Common myeloid progenitor, CD34-positive (primary cell): ENCODE results near the gene PAXX.

Experiments
- CTCF ChIA-PET: fragments of 350-600 bp; sonication (Branson Sonifier 250); formaldehyde crosslinking; loops from one replicate; lab custom pipeline; 2021; ENCODE audit warnings: antibody characterized with exemption; lab: Charles Lee
- POLR2A ChIA-PET: fragments of 350-600 bp; sonication (Branson Sonifier 250); formaldehyde crosslinking; loops from one replicate; lab custom pipeline; 2021; ENCODE audit warnings: antibody characterized with exemption; lab: Charles Lee
- DNase-seq, 3 donors: peaks; one replicate each; pipeline versions ENCODE4 v3.0.0 to v3.0.0-alpha.2; 2013
- H3K27ac ChIP-seq, 2 experiments: 1 replicate in 1 of 2; 2 replicates in 1 of 2; pipeline ENCODE4 v1.7.0; 2013; ENCODE audit warnings: inconsistent platforms in 2 of 2, low read length in 2 of 2, mild to moderate bottlenecking in 2 of 2, low read depth in 1 of 2, moderate library complexity in 1 of 2; ENCODE audit not compliant: severe bottlenecking in 2 of 2, insufficient read depth in 1 of 2, poor library complexity in 1 of 2
- H3K27me3 ChIP-seq, 5 experiments: replicated peaks in 2 of 5; 1 replicate in 3 of 5; 2 replicates in 2 of 5; pipeline versions ENCODE4 v1.6.1 to v1.7.0; 2013; ENCODE audit warnings: low read length in 4 of 5, mild to moderate bottlenecking in 2 of 5, moderate library complexity in 2 of 5, inconsistent platforms in 1 of 5; ENCODE audit not compliant: insufficient read depth in 5 of 5, control insufficient read depth in 4 of 5
- H3K36me3 ChIP-seq, 4 experiments: 1 replicate in 2 of 4; 2 replicates in 2 of 4; pipeline versions ENCODE4 v1.6.1 to v1.7.0; 2013; ENCODE audit warnings: low read length in 3 of 4, control low read depth in 1 of 4, mild to moderate bottlenecking in 1 of 4; ENCODE audit not compliant: control insufficient read depth in 4 of 4, insufficient read depth in 4 of 4
- H3K4me1 ChIP-seq, 4 experiments: 1 replicate in 3 of 4; 2 replicates in 1 of 4; pipeline versions ENCODE4 v1.6.1 to v1.7.1; 2013; ENCODE audit warnings: low read length in 3 of 4, mild to moderate bottlenecking in 3 of 4, control low read depth in 1 of 4, inconsistent platforms in 1 of 4, moderate library complexity in 1 of 4; ENCODE audit not compliant: control insufficient read depth in 4 of 4, insufficient read depth in 4 of 4; ENCODE audit errors: control extremely low read depth in 1 of 4
- H3K4me3 ChIP-seq, 7 experiments: 1 replicate in 4 of 7; 2 replicates in 3 of 7; pipeline versions ENCODE4 v1.5.1 to v1.7.0; 2013; ENCODE audit warnings: mild to moderate bottlenecking in 7 of 7, low read length in 6 of 7, moderate library complexity in 6 of 7, inconsistent platforms in 2 of 7, low read depth in 2 of 7, control low read depth in 1 of 7; ENCODE audit not compliant: insufficient read depth in 4 of 7, control insufficient read depth in 1 of 7; ENCODE audit errors: extremely low read depth in 1 of 7
- H3K9me3 ChIP-seq, 5 experiments: 1 replicate in 4 of 5; 2 replicates in 1 of 5; pipeline versions ENCODE4 v1.6.1 to v1.7.1; 2013; ENCODE audit warnings: low read length in 4 of 5, mild to moderate bottlenecking in 2 of 5, inconsistent platforms in 1 of 5, low read depth in 1 of 5, moderate library complexity in 1 of 5; ENCODE audit not compliant: control insufficient read depth in 4 of 5, insufficient read depth in 2 of 5; ENCODE audit errors: control extremely low read depth in 1 of 5
- WGBS: methylation state at CpG from one replicate; pipeline ENCODE4 v1.1.5; 2013; ENCODE audit not compliant: insufficient coverage; 5-methylcytosine and 5-hydroxymethylcytosine counted together

Gene PAXX

DNA sequence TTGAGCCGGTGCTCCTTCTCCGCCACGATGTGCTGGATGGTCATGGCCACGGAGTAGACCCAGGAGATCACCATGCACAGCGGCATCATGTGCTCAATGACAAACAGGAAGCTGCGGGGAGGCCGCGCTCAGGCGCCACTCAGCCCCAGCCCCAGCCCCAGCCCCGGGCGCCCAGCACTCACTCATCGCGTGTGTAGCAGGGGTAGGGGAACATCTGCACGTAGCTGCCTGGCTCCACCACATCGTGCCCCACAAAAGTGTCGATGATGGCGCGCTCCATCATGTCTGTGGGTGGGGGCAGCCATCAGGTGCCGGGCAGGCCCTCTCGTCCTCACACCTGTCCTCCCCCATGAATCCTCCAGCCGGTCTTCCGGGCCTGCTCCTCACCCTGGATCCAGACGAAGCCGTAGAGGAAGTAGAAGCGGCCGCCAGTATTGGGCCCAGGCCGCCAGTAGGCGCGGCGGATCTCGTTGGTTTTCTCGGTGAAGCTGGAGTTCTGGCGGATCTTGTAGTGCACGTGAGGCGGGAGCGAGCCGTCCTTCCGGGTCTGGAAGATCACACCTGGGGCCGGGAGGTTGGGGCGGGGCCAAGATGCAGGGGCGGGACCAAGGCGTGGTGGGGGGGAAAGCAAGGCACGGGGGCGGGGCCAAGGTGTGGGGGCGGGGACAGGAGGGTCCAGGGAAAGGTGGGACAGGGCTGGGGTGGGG is 25.7 kb downstream of the PAXX start:
- Histone ChIP-seq H3K27ac (no peak overlapping the region), H3K4me3 (no peak overlapping the region), H3K27me3 (no peaks in the 10 kb centered on the region), H3K9me3 (no peaks in the 10 kb centered on the region), H3K36me3 (peaks cover 2 to 85% (median 50%) of the 10 kb centered on the region in 4 experiments), H3K4me1 (peaks cover 0 to 3% (median 0%) of the 10 kb centered on the region in 4 experiments)
- ChIA-PET POLR2A (no interaction called here), CTCF (interaction anchor here (1.1 to 1.3 kb wide), 2 partner anchors 12 to 17 kb away, joined by 3 to 6 read pairs; no protein-coding TSS in a partner anchor)
- no peak for DNase-seq
- WGBS: 95% methylated on average over 31 of the region's 45 CpGs

- Histone ChIP-seq H3K9me3 (no peaks in the 10 kb centered on the region), H3K27me3 (no peaks in the 10 kb centered on the region), H3K4me1 (peaks cover 0 to 3% (median 0%) of the 10 kb centered on the region in 4 experiments), H3K4me3 (no peak overlapping the region), H3K27ac (no peak overlapping the region), H3K36me3 (peaks cover 2 to 80% (median 45%) of the 10 kb centered on the region in 4 experiments)
- 95% methylated on average over 32 of the region's 36 CpGs for WGBS
- POLR2A ChIA-PET: interaction anchor here (1.3 kb wide), 1 partner anchor 11 kb away, joined by 3 read pairs; no protein-coding TSS in a partner anchor
- CTCF ChIA-PET: interaction anchor here (0.7 to 11.1 kb wide), 4 partner anchors 10 to 73 kb away, joined by 3 to 109 read pairs (median 4); no protein-coding TSS in a partner anchor
- DNase-seq: no peak
These were observed 26.7 kb downstream of the PAXX start for GRCh38 chr9:137018761-137019559.

DNA sequence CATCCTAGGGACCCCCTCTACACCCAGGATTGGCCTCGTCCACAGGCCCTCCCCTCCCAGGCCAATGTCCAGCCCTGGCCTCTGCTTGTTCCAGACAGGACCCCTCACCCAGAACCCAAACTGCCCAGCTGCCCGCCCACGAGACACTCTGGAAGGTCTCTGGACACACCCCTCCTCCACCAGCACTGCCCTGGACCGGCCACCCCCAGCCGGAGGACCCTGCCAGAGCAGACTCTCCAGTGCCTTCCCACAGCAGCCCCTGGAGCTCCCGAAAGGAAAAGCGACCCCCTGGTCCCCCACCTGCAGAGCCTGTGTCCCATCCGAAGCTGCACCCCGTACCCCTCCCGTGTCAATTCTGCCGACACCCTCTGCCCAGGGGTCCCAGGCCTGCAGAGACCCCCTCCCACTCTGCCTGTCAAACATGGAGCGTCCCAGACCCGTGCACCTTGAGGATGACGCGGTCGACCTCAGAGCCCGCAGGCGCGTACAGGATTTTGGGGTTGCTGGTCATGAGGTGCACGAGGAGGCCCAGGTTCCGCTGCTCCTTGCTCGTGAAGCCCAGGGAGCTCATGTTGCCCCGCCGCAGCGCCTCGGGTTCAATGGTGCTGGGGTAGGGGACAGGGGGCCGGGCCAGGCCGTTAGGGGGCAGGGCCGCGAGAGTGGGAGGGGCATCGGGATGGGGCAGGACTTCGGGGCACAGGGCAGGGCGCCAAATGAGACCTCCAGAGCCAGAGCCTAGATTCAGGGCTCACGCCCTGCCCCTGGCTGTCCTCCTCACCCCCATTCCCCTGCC is 27.9 kb downstream of the PAXX start:
- no peak overlapping the region for H3K27ac ChIP-seq
- no peaks in the 10 kb centered on the region for H3K27me3 ChIP-seq
- H3K36me3 ChIP-seq: peaks cover 2 to 70% (median 42%) of the 10 kb centered on the region in 4 experiments
- H3K9me3 ChIP-seq: no peaks in the 10 kb centered on the region
- ChIA-PET CTCF (interaction anchor here (1.1 to 11.1 kb wide), 4 partner anchors 17 to 233 kb away, joined by 3 to 109 read pairs (median 3); partner anchors contain the start of gene CLIC3), POLR2A (interaction anchor here (1.3 kb wide), 1 partner anchor 12 kb away, joined by 3 read pairs; no protein-coding TSS in a partner anchor)
- peaks cover 0 to 5% (median 1%) of the 10 kb centered on the region in 4 experiments for H3K4me1 ChIP-seq
- 98% methylated on average over 17 of the region's 34 CpGs for WGBS
- H3K4me3 ChIP-seq: no peak overlapping the region
- no peak for DNase-seq

- Histone ChIP-seq H3K27me3 (no peaks in the 10 kb centered on the region), H3K4me1 (peaks cover 0 to 12% (median 8%) of the 10 kb centered on the region in 4 experiments), H3K9me3 (no peaks in the 10 kb centered on the region), H3K27ac (no peak overlapping the region), H3K4me3 (no peak overlapping the region), H3K36me3 (peaks cover 2 to 62% (median 39%) of the 10 kb centered on the region in 4 experiments)
- DNase-seq: no peak
- ChIA-PET CTCF (interaction anchor here (0.8 to 11.1 kb wide), 5 partner anchors 17 to 233 kb away, joined by 3 to 109 read pairs (median 3); partner anchors contain the start of gene CLIC3), POLR2A (interaction anchor here (0.6 kb wide), 1 partner anchor 14 kb away, joined by 3 read pairs; no protein-coding TSS in a partner anchor)
- WGBS: 98% methylated on average over 30 of the region's 32 CpGs
These were observed 28.7 kb downstream of the PAXX start for GRCh38 chr9:137020771-137021567.

DNA sequence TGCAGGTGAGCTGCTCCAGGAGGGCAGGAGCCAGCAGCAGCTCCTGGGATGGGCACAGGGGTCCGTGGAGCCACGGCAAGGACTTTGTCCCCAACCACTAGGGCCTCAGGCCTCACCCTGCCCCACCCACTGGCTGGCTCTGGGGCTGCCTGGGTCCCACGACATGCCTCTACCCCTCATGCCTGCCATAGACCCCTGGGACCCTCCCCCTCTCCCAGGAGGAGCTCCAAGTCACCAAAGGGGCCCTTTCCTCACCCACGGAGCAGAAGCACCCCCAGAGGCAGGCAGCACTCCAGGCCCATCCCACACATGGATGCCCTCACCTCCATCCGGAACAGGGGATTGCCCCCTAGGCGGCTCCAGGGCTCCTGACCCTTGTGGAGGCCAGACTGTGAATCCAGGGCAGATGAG is 29.4 kb downstream of the PAXX start:
- Histone ChIP-seq H3K27ac (no peak overlapping the region), H3K36me3 (peaks cover 2 to 56% (median 38%) of the 10 kb centered on the region in 4 experiments), H3K4me1 (peaks cover 0 to 18% (median 14%) of the 10 kb centered on the region in 4 experiments), H3K9me3 (no peaks in the 10 kb centered on the region), H3K27me3 (no peaks in the 10 kb centered on the region), H3K4me3 (no peak overlapping the region)
- no peak for DNase-seq
- 93% methylated on average over 2 of the region's 6 CpGs for WGBS
- CTCF ChIA-PET: interaction anchor here (0.8 to 11.1 kb wide), 3 partner anchors 16 to 25 kb away, joined by 3 to 109 read pairs (median 3); partner anchors contain the start of gene CLIC3
- POLR2A ChIA-PET: interaction anchor here (0.6 kb wide), 1 partner anchor 14 kb away, joined by 3 read pairs; no protein-coding TSS in a partner anchor
